ENCODE results near the gene CEP170B.
"Not testable (repeated sequence)": the region's sequence is repeated elsewhere in the genome, so short reads cannot be mapped to it uniquely, and the experiment has no call there.

CEP170B gene

DNA sequence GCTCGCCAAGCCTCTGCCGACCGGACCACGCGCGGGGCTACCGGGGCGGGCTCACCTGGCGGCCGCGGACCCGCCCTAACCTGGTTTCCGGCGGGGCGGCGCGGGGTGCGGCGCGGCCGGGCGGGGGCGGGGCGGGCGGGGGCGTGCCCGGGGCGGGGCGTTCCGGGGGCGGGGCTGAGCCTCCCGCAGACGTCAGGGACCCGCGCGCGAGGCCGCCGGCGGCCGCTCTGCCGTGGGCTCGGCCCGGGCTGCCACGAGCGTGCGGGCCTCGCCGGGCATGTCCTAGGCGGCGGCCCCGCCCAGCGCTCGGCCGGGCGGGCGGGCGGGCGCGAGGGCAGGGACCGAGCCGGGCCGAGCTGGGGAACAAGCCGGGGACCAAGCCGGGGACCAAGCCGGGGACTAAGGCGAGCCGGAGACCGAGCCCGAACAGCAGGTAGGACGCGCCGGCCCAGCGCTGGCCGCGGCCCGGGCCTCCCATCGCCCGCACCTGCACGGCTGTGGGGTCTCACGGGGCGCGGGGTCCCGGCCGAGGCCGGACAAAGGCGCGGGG lies at the start of gene CEP170B:
Gene CEP170B (plus strand): TSS at position 188 of the 550 bp plus-strand sequence. CDS start 3,183 bp downstream, outside the sequence.
- peak; percentile 27 for DNase-seq

DNA sequence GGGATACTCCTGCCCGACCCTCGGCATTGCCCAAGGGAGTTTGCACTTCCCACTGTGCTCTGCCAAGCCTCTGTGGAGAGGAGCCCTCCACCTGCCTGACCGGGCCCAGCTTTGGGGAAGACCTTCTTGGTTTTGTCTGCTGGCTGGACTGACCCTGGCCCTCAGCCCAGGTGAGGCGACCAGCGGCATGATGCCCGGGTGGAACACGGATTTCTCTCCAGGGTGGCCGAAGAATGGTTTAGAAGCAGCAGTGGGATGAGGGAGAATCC lies 48.5 kb upstream of the CEP170B start:
- DNase-seq: no peak

DNA sequence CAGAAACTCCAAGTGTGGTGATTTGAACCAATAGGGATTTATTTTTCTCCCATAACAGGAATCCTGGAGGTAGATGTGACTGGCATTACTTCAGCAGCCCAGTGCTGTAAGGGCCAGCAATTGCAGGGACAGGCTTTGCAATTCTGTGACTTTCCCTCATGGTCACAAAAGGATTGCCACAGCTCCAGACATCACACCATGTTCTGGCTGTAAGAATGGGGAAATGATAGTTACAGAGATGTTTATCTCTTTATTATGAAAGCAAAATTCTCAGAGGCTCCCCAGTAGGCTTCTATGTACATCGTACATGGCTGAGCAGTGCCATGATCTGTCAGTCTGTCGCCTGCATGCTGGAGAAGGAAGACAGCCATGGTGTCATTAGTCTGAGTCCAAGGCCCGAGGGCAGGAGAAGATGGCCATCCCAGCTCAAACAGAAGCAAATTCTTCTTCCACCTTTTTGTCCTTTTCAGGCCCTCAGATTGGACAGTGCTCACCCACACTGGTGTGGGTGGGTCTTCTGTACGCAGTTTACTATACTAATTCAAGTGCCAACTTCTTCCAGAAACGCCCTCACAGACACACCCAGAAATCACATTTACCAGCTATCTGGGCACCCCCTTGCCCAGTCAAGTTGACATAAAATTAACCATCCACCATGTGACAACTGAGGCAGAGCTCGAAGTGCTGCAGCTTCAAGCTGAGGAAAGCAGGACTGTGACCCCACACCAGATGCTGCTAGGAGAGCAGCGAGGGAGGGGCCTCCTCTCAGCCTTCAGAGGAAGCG lies 46.9 kb upstream of the CEP170B start:
- no peak for DNase-seq

DNA sequence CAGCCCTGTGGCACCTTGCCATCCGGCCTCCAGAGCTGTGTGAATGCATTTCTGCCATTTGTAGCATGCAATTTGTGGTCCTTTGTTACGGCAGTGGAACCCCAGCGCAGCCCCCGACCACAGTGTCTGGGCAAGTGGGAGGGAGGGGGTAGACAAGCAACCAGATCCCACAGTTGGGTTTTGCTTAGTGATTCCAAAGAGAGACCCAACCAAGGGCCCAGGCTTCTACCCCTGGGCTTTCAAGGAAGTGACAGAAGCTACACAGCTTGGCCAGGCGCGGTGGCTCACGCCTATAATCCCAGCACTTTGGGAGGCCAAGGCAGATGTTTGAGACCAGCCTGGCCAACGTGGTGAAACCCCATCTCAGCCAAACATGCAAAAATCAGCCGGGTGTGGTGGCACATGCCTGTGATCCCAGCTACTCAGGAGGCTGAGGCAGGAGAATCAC lies 46.3 kb upstream of the CEP170B start:
- no peak for DNase-seq

DNA sequence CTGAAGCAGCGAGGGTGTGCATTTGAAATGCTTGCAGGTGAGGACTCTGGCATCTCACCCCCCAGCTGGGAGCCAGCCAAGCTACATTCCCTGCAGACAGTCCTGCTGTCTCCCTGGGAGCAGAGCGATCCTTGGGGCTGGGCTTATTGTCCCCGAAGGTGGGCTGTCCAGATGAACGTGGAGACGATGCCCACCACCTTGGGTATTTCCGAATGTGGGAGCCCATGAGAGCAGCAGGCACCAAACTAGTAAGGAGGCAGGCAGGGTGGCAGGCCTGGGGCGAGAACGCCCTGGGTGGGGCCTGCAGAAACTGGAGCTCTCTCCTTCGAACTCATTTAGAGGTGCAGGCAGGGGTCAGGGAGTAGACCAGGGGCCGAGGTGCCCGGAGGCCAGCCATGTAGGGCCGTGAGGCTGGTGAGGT lies 45.7 kb upstream of the CEP170B start:
- no peak for DNase-seq

DNA sequence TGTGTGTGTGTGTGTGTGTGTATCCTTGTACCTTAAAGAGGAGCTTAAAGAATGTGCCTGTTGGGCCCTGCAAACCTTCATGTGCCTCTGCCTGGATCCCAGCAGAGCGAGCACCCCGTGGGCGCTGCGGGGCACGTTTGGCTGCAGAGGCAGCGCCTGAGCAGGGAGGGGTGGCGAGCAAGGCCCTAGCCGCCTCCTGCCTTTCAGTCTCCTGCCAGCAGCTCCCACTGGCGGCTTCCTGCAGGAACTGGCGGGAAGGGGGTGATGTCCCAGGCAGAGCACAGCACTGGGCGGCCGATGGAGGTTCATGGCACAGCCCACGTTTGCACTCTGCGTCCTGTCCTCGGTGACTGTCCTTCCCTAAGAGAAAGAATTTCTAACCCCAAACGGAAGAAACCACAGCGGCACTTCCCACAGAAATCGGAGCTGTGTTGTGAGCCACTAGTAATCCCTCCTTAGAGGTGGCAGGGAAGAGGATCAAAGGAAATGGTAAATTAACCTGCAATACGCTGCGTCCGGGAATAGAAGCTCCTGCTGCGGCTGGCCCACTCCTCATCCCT lies 44.3 kb upstream of the CEP170B start:
- DNase-seq: peak; percentile 77

DNA sequence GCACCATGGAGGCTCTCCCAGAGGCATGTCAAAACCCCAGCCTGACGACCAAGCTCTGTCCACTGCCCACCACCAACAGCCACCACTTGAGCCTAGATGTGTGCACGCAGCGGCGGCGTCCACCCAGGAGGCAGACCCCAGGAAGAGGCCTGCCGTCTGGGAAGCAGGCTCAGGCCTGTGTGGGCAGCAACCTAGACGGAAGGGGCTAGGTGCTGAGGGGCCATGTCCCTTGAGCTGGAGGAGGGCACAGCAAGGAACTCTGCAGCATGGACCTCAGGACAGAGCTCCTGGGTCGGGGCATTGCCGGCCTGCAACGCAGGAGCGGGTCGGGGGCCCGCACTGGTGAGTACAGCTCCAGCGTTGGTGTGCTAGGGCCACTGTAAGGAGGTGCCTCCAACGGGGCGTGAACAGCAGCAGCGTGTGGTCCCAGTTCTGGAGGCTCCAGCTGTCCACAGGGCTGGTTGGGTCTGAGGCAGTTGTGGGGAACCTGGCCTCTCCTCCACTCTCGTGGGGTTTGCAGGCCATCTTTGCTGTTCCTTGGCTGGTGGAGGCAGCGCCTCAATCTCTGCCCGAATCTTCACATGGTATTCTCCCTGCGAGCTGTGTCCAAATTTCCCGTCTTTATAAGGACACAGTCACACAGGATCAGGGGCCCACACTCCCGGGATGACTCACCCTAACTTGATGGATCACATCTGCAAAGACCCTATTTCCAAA lies 43.7 kb upstream of the CEP170B start:
- no peak for DNase-seq

DNA sequence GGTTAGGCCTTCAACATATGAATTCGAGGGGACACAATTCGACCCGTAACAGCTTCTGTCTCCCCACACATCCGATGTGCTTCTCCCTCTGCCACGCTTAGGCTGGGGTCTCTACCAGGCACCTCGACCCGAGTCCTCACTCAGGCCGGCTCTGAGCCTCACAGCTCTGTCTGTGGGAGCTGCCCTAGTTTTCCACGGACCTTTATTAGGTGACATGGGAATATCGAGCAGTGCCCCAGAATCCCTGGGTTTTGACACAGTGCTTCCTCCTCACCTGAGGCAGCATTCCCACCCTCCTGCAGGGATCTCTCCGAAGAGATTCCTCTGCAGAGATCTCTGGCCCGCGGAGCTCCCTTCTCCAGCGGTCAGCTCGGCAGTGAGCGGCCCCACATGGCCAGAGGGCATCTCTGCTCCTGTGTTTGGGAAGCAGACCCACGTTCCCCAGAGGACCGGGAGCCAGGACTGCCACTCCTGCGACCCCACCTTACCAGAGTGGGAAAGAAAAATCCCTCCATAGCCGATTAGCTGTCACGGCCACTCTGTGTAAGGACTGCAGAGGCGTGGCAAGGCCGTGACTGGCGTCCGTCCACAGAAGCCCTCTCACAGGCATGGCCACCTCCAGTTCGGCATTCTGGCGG lies 43.0 kb upstream of the CEP170B start:
- no peak for DNase-seq

DNA sequence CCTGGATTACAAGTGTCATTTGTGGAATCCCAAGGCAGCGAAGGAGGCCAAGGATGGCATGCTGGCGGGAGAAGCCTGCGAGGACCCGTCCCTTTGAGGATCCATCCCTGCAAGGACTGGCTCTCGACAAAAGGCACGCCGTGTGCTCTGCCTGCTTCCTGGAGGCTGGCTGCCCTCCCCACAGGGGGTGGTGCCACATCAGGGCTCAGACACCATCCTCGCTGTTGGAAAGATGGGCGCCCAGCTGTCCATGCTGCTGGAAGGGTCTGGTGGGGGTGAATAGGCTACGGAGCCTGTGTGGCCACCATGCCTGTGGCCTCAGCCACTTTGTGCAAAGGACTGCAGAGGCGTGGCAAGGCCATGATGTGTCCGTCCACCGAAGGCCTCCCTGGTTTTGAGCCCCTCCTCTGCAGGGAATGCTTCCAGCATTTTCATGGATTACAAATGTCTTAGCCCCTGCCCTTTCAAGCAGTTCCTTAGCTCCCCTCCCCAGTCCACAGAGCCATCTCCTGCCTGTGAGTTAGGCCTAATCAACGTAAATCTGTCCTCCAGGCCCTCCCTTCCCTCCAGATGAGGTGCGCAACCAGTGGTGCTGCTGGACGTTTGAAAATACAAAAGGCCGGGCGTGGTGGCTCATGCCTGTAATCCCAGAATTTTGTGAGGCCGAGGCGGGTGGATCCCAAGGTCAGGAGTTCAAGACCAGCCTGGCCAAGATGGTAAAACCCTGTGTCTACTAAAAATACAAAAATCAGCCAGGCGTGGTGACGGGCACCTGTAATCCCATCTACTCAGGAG lies 42.0 kb upstream of the CEP170B start:
- DNase-seq: no peak

DNA sequence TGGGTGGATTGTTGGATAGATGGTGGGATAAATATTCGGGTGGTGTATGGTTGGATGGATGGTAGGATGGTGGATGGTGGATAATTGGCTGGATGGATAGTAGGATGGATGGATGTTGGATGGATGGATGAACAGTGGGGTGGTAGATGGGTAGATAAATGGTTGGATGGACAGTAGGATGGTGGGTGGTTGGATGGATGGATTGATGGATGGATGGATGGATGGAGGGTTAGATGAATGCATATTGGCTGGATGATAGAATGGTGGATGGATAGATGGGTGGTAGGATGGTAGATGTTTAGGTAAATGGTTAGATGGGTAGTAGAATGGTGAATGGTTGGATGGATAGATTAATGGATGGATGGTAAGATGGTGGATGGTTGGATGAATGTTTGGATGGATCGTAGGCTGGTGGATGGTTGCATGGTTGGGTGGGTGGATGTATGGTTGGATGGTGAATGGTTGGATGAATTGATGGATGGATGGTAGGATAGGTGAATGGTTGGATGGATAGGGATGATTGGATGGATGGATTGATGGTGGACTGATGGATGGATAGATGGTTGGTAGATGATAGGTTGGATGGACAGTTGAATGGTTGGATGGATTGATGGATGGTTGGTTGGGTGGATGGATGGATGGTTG lies 40.6 kb upstream of the CEP170B start:
- no peak for DNase-seq

DNA sequence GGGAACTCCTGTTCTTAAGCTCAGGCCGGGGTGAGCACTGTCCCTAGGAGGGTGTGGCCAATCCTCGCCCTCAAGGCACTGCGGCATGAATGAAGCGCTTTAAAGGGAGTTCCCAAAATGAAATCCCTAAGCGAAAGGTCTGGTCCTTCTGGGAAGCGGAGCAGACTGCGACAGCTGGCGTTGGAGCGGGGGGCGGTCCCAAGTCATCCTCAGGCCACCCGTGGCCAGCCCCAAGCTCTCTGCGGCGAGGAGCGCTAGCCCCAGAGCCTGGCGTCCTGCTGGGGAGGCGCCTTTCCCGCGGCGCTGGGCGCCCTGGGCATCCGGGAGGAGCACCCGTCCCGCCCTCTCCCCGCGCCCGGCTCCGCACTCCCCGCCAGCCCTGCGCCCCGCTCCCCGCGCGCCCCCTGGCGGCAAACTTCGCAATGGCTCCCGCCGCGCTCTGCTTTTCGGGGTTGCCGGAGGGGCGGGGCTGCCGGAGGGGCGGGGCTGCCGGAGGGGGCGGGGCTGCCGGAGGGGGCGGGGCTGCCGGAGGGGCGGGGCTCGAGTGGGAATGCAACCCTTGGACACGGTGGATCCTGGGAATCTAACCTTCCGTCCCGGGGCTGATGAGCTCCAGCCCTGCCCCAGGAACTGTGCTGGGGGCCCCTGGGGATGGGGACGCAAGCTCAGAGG lies 38.7 kb upstream of the CEP170B start:
- DNase-seq: peak; percentile 79

DNA sequence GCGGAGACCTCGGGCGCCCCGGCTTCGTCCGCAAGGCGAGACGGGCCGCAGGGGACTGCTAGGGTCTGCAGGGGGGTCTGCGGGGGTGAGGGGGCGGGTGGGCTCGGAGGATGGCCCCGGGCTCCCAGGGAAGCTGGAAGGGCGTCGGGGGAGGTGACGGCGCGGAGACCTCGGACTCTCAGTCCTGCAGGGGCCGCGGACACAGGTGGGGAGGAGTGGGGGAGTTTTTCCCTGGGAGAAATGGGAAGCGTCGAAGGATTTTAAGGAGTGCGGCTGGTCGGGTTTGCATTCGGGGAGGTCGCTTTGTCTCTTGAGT lies 38.2 kb upstream of the CEP170B start:
- no peak for DNase-seq

DNA sequence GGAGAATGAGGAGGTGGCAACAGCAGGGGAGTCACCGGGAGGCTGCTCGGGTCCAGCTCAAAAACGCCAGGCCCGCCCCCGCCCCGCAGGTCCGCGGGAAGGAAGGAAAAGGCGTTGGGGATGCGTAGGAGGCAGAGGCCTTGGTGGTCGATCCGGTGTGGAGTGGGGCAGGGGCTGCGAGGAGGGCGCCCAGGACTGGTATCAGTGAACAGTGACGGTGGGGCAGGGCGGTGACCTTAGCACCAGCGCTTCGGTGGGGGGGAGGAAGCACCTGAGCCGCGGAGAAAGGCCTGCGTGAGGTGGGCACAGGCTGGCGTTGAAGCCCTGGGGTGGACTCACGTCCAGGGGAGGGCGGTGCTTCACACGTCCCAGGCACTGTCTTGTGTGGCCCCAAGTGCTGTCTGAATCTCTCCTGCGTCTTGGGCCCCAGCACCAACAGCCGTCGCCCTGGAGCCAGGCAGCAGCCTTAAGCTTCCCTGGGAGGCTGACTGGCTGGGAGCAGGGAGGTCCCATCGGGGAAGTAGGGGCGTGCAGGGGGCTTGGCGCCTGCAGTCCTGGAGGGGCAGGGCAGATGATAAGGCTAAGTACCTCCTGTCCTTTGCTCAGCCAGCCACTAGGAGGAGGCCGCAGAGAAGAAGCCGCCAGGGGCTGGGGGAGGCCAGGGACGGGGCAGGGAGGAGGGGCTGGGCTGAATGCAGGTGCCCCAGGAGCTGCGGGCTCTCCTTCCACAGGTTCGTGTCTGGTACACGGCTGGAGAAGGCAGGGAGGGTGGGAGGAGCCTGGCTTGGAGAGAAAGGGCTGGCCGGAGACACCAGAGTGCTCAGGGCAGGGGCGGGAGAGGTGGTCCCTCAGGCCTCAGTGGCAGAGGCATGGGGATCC lies 37.7 kb upstream of the CEP170B start:
- DNase-seq: peak; percentile 52

DNA sequence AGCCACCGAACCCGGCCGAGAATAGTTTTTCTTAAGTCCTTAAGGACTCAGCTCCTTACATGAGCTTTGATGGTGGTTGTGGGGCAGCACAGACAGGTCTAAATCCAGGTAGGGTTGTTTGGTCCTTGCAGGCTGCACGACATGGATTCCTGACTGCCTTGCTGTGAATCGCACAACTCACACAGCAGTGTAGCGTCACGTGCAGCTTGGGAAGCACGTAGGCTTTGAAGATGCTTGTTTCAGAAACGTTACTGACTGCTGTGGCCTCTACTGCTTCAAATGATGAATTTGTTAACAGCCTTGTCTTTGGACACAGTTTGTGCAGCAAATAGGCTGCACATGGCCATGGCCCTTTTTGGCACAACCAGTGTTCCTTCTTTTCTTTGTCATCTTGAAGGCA lies 34.3 kb upstream of the CEP170B start:
- DNase-seq: no peak

DNA sequence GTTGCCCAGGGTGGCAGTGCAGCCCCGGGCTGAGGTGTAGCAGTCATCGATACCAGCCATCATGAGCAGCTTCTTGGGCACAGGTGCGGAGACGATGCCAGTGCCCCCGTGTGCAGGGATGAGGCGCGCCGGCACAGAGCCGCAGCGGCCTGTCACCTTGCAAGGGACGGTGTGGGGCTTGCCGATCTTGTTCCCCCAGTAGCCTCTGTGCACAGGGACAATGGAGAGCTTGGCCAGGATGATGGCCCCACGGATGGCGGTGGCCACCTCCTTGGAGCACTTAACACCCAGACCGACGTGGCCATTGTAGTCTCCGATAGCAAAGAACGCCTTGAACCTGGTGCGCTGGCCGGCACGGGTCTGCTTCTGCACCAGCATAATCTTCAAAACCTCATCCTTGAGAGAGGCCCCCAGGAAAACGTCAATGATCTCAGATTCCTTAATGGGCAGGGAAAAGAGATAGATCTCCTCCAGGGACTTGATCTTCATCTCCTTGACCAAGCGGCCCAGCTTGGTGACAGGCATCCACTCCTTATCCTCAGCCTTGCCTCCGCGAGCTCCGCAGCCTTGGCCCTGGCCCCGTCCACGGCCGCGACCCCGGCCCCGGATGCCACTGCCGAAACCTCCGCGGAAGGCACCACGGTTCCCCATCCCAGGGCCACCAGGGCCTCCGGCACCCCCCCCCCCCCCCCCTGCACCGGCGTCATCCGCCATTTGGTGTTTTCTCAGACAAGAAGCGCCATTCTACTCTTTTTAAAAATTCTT lies 28.7 kb upstream of the CEP170B start:
- not testable (repeated sequence) for DNase-seq

DNA sequence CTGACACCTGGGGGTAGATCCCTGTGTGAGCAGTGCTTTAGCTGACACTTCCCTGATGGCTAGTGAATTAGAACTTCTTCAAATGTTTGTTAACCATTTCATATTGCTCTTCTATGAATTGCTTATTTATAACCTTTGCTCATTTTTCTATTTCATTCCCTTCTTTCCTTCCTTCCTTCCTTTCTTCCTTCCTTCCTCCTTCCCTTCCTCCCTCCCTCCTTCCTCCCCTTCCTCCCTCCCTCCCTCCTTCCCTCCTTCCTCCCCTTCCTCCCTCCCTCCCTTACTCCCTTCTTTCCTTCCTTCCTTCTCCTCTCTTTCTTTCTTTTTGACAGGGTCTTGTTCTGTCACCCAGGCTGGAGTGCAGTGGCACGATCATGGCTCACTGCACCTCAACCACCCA lies 23.3 kb upstream of the CEP170B start:
- no peak for DNase-seq

DNA sequence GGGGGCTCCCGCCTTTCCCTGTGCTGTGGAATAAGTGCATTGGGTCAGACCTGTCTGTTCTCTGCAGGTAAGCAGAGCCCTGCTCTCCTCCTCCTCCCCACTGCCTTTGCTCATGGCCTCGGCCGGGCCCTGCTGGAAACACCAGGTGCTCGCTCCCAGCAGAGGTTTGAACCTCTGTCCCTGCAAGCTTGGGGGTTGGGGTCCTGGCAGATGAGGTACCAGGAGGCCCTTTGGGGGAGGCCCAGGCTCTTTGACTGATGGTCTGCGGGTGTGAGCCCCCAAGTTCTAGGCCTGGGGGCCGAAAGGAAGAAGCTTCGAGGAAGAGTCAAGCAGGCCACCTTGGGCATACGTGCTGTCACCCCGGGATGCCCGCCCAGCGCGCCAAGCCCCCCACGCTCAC lies 22.1 kb upstream of the CEP170B start:
- no peak for DNase-seq

DNA sequence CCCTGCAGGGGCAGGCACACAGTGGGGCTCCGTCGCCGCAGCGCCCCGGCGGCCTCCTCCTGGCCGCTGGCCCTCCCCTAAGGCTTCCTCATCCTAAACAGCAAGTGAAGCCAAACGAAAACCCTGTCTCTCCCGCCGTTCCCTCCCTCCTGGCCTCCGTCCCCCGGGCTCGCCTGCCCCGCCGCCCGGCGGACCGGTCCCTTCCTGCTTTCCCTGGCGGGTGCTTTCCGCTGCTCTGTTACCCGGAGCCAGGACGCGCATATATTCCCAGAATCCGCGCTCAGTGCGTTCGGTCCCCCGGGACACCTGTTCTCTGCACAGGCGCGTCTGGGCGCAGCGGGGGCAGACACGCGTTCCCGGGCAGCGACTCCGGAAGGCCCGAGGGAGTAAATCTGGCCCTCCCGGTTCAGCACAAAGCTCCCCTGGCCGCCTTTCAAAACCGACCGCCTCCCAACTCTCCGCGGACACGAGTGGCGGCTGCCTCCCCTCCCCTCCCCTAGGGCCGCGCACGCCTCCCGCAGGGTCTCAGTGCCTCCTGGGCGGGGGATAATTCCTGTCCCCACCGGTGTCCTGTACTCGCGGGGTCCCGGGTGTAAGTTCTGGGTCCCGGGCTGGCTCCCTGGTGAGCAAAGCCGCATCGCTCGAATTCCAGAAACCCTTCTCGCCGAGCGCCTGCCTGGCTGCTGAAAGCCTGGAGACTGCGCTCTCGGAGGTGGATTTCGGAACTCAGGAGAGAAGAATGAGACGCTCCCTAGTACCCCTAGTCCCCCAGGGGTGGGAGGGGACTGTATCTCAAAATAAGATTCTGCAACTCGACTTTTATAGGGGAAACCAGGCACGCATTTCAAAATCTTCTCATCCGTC lies 21.4 kb upstream of the CEP170B start:
- no peak for DNase-seq

Measured in fibroblast of skin of right biceps (primary cell).